ENCODE data around the gene MAP3K7.

MAP3K7 gene

GRCh38 chr6:90578894-90579549 lies 7.8 kb downstream of the MAP3K7 start:
- H3K9ac ChIP-seq (ENCODE audit: low read length) = no peak overlapping the region
- no peaks in the 10 kb centered on the region for H4K20me1 ChIP-seq (ENCODE audit: insufficient read depth, low read length)
- no peaks in the 10 kb centered on the region for H3K9me3 ChIP-seq (replicated peaks; ENCODE audit: insufficient read depth, low read length)

DNA sequence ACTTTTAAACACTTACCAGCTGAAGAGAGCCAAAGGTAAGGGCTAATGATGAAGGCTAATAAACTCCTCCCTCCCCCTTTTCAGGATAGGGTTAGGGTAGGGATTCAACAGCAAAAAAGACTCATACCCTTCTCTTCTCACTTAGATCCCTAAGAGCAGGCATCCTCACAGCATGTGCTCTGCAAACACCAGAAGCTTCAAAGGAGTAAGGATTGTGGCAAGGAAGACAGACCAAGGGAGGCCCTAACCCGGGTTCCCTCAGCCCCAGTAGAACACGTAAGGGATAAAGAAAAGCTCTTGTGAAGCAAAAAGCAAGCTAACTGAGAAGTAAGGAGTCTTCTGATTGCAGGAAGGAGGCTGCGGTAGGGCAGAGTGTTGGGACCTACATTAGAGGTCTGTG lies 11.6 kb downstream of the MAP3K7 start:
- no peaks in the 10 kb centered on the region for H3K4me1 ChIP-seq (ENCODE audit: low read length)
- H3K79me2 ChIP-seq (ENCODE audit: low read length) = peaks cover 34% of the 10 kb centered on the region
- no peak overlapping the region for H3K9ac ChIP-seq (ENCODE audit: low read length)
- no peak overlapping the region for H3K27ac ChIP-seq (ENCODE audit: low read length)
- no peaks in the 10 kb centered on the region for H3K27me3 ChIP-seq (replicated peaks; ENCODE audit: insufficient read depth, low read length)
- H3K9me3 ChIP-seq (replicated peaks; ENCODE audit: insufficient read depth, low read length) = no peaks in the 10 kb centered on the region
- no peaks in the 10 kb centered on the region for H4K20me1 ChIP-seq (ENCODE audit: insufficient read depth, low read length)
- no peak for DNase-seq
- no peaks in the 10 kb centered on the region for H3K36me3 ChIP-seq (replicated peaks; ENCODE audit: insufficient read depth, low read length)
- H3K4me3 ChIP-seq (ENCODE audit: low read length) = no peak overlapping the region
- no peak overlapping the region for H3K4me2 ChIP-seq (ENCODE audit: low read depth, low read length)
- 0 out of 2 replicates have a peak, but pooled peaks cover 2% of the 10 kb centered on the region for H3F3A ChIP-seq (ENCODE audit: insufficient read depth, low read length)
- no peak overlapping the region for H2AFZ ChIP-seq (ENCODE audit: low read length)
- TF ChIP-seq CTCF (IDR thresholded peaks at IDR 0.05; ENCODE audit: low read length) (no peak), EZH2phosphoT487 (IDR thresholded peaks at IDR 0.05; ENCODE audit: low read length) (no peak), EZH2 (optimal IDR thresholded peaks at IDR 0.05; ENCODE audit: low read depth, low read length) (no peak)
- H3K9me2 ChIP-seq (replicated peaks; ENCODE audit: insufficient read depth, low read length) = no peaks in the 10 kb centered on the region

More at GRCh38 chr6:90578894-90579549, 7.8 kb downstream of the MAP3K7 start:
- no peak for TF ChIP-seq EZH2 (optimal IDR thresholded peaks at IDR 0.05; ENCODE audit: low read depth, low read length)
- TF ChIP-seq EZH2phosphoT487 (IDR thresholded peaks at IDR 0.05; ENCODE audit: low read length) = no peak
- TF ChIP-seq CTCF (IDR thresholded peaks at IDR 0.05; ENCODE audit: low read length) = no peak
- Histone ChIP-seq H3K9me2 (replicated peaks; ENCODE audit: insufficient read depth, low read length) (no peaks in the 10 kb centered on the region), H2AFZ (ENCODE audit: low read length) (no peak overlapping the region), H3K27ac (ENCODE audit: low read length) (no peak overlapping the region), H3K4me1 (ENCODE audit: low read length) (no peaks in the 10 kb centered on the region), H3K79me2 (ENCODE audit: low read length) (peaks cover 66% of the 10 kb centered on the region), H3K4me2 (ENCODE audit: low read depth, low read length) (no peak overlapping the region), H3K4me3 (ENCODE audit: low read length) (no peak overlapping the region), H3K36me3 (replicated peaks; ENCODE audit: insufficient read depth, low read length) (no peaks in the 10 kb centered on the region), H3F3A (ENCODE audit: insufficient read depth, low read length) (0 out of 2 replicates have a peak, but pooled peaks cover 2% of the 10 kb centered on the region), H3K27me3 (replicated peaks; ENCODE audit: insufficient read depth, low read length) (no peaks in the 10 kb centered on the region)
- DNase-seq = no peak

DNA sequence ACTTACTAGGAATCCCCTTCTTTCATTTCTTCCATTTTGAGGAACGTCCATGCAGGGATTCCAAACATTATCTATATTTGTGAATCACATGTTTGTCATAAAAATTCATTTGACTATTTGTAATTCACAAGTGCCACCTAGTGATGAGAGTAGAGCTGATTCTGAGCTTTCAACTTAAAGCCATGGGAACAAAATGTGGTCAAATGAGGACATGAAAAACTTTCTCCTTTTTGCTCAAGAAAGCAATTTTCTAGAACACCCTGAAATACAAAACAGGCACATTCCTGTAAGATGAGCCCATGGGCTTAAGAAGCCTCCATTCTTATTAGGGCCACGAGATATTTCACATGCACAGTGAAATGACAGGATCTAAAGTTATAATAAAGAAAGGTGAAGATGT lies 12.3 kb downstream of the MAP3K7 start:
- Histone ChIP-seq H3K9me3 (replicated peaks; ENCODE audit: insufficient read depth, low read length) (no peaks in the 10 kb centered on the region), H3K9me2 (replicated peaks; ENCODE audit: insufficient read depth, low read length) (no peaks in the 10 kb centered on the region), H3K4me1 (ENCODE audit: low read length) (no peaks in the 10 kb centered on the region), H2AFZ (ENCODE audit: low read length) (no peak overlapping the region), H3K27me3 (replicated peaks; ENCODE audit: insufficient read depth, low read length) (no peaks in the 10 kb centered on the region), H3K36me3 (replicated peaks; ENCODE audit: insufficient read depth, low read length) (no peaks in the 10 kb centered on the region), H3K4me3 (ENCODE audit: low read length) (no peak overlapping the region), H3K9ac (ENCODE audit: low read length) (no peak overlapping the region), H4K20me1 (ENCODE audit: insufficient read depth, low read length) (no peaks in the 10 kb centered on the region), H3K27ac (ENCODE audit: low read length) (no peak overlapping the region), H3F3A (ENCODE audit: insufficient read depth, low read length) (0 out of 2 replicates have a peak, but pooled peaks cover 2% of the 10 kb centered on the region), H3K79me2 (ENCODE audit: low read length) (peaks cover 28% of the 10 kb centered on the region), H3K4me2 (ENCODE audit: low read depth, low read length) (no peak overlapping the region)
- DNase-seq = no peak
- no peak for TF ChIP-seq EZH2 (optimal IDR thresholded peaks at IDR 0.05; ENCODE audit: low read depth, low read length)
- TF ChIP-seq EZH2phosphoT487 (IDR thresholded peaks at IDR 0.05; ENCODE audit: low read length) = no peak
- TF ChIP-seq CTCF (IDR thresholded peaks at IDR 0.05; ENCODE audit: low read length) = no peak

Measured in MM.1S (cell line).